ENCODE results near the gene SOX21.

SOX21 gene

DNA sequence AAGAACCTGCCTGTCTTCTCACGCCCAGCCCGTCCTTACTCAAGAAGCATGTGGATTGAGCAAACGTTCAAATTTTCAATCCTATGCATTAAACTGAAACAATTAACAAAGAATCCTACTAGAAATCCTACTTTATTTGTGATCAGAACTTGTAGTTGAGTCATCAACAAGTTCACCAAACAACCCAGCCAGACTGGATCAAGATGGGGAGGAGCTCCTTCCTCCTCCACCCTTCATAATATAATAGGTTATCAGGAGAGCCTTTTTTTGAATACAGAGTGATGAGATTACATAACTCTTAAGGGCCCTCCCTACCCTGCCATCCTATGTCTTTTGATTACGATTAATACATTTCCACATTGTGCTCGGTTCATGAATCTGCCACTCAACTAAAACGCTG, 32.7 kb downstream of the SOX21 start:
- no peak for DNase-seq (ENCODE audit: low spot score)

DNA sequence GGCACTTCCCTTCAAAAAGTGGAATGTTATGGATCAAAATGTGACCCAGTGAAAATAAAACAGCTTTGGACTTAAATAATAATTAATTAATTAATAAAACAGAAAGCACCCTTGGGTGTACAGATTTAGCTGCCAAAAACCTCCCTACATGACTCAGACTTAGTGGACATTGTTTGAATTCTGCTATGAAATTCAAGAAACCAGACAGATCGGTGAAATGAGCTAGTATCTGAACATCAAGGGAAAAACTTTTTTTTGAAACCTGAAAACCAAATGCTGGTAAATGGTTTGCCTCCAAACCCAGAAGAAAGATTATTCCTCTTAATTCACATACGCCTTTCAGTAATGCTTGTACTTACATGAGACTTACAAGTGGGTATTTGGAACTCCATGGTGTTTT, 33.5 kb downstream of the SOX21 start:
- DNase-seq (ENCODE audit: low spot score) = no peak

DNA sequence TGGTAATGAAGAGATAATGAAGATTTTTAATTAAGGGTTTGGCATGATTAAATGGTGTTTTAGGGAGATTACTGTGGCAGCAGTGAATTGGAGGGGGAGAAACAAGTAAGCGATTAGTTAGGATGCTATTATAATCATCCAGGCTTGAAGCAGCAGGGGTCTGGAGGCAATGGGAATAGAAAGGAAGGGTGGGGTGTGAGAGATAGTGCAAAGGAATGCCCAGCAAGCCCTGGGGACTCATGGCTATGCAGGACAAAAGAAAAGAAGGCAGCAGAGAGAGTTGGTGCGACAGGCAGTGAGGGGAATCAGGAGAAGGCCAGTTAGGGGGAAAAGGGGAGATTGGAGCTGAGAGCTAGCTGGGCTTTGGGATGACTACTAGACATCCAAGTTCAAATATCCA, 34.5 kb downstream of the SOX21 start:
- no peak for DNase-seq (ENCODE audit: low spot score)

DNA sequence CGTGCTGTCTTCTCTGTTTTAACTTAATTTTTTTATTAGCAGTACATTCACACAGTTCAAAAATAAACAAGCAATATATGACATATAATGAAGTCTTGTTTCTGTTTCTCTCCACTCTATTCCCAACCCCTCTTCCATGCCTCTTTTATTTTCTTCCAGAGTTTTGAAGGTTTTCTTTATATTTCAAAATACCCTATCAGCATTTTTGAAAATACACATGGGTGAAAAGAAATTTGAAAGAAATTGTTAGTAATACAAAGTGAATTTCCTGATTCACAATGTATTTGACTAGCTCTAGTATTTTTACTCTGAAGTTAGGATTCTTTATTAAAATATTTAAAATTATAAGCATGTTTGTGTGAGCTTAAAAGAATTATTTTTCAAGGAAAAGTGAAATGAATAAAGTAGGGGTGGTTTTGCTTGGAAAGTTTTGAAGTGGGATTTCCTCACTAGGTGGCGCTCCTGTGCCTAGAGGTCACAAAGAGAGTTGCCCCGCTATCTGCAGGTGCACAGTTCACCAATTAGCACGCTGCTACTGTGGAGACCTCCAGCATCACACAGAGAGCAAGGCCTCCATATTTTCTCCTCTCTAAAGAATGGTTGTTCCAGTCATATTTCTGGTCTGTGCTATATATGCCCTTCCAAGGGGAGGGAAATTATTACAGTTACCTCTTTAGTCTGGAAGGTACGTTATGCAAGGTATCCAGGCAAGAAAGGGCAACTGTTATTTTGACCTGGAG, 37.6 kb downstream of the SOX21 start:
- DNase-seq (ENCODE audit: low spot score) = peak; percentile 53

DNA sequence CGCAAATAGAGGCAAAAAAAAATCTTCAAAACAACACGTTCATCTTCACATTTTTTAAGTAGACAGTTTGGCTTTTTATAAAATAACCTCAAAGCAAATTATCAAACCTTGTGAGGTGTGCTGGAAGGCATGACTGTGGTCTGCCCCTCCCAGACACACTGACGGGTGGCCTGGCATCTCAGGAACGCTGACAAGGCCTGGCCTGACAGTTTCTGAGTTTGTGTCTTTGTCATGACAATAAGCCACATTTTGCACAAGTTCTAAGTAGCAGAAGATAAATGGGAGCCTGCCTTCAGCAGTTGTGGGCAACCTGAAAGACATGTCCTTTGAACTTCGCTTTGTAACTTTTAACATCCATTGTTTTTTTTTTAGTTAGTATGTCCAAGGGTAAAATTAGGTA, 38.5 kb downstream of the SOX21 start:
- no peak for DNase-seq (ENCODE audit: low spot score)

GRCh38 chr13:94672400-94672799, 39.9 kb downstream of the SOX21 start:
- no peak for DNase-seq (ENCODE audit: low spot score)

DNA sequence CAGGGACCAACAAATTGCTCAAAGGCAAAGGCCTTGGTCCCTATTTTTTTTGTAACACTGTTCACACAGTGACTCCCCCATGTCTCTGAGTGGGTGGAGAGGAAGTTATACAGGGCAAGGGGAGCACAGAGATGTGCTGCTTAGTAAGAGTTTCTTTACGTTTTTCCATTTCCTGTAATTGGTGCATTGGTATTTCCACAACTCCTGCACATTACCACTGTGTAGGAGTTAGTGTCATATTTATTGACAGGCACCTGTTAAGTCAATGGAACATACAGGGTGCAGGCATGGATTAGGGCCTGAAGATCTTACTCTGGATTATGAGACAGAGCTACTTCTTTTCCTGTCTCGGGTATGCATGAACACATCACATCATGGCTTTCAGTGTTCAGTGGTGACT, 45.2 kb downstream of the SOX21 start:
- DNase-seq (ENCODE audit: low spot score) = no peak

- no peak for DNase-seq (ENCODE audit: low spot score)
Observed at GRCh38 chr13:94666065-94666464, 46.3 kb downstream of the SOX21 start.

DNA sequence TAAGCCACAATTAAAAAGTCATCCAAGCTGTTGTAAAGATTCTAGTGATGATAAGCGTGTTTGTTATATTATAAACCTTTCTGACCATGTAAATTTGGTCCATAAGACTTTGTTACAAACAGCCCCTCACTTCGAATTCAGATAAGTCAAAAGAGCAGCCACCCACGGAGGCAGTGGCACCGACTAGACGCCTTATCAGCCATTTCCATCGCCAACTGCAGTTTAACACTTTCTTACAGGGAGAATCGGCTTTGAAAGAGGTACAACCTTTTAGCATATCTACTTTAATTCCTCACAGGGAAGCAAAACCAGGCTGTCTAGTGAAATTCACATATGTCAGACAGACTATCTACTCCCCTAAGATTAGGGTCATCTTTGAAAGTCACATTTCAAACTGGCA, 47.5 kb downstream of the SOX21 start:
- no peak for DNase-seq (ENCODE audit: low spot score)

- no peak for DNase-seq (ENCODE audit: low spot score)
Observed at GRCh38 chr13:94662274-94662945, 49.9 kb downstream of the SOX21 start.

DNA sequence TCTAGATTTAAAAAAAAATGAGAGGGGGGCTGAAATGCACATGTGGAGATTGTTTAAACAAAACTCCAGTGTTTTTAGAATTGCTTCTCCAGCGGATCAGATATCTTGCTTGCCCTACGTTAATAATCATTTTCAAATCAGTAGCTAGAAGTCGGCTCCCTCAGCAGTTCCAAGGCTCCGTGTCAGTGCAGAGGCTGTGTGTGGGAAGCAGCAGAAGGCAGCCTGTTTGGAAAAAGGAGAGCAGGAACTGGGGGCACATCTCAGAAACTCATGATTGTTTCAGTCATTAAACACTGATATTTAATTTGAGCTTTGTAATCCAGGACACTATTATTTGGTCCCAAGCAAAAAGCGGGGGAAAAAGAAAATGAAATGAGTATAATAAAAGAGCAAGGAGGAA, 50.9 kb downstream of the SOX21 start:
- no peak for DNase-seq (ENCODE audit: low spot score)

DNA sequence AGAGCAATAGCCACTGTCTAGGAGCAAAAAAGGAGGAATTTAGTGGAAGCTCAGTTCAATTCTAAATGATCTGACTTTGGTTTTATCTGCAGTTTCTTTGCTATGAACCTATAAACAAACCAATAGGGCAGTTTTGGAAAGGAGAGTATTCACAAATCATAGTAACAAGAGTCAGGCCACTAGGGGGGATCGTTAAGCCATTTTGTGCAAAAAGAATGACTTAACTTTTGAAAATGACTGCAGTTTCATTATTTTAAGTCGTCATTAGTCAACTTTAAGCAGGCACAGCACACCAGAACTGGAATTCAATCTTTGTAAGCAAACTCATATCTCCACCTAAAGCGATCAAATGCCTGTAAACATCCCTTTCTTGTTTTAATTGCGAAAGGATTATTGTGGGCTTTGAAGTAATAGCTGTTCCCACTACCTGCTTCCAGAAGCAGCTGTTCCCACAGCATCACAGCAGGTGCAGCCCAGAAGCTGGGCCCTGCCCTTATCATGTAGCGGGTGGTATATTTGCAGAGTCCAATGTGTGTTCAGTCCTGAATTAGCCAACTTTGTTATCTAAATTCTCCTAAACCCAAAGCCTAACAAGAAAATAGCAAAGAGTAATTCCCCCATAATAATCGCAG, 51.5 kb downstream of the SOX21 start:
- DNase-seq (ENCODE audit: low spot score) = peak; percentile 14
